B cell (primary cell): ENCODE results near the gene C1orf174.

Experiments
- EZH2 ChIP-seq: IDR thresholded peaks from 2 replicates; pipeline ENCODE4 v1.6.1; 2012; ENCODE audit warnings: borderline replicate concordance, low read depth, mild to moderate bottlenecking, moderate library complexity, low read length; ENCODE audit not compliant: insufficient read depth, poor library complexity, severe bottlenecking
- TF ChIP-seq, protein P1 (sequence below): fragments of 200-600 bp; IDR thresholded peaks from one replicate; pipeline ENCODE4 v1.8.0; 2022; ENCODE audit warnings: antibody characterized with exemption, mild to moderate bottlenecking

DNA sequence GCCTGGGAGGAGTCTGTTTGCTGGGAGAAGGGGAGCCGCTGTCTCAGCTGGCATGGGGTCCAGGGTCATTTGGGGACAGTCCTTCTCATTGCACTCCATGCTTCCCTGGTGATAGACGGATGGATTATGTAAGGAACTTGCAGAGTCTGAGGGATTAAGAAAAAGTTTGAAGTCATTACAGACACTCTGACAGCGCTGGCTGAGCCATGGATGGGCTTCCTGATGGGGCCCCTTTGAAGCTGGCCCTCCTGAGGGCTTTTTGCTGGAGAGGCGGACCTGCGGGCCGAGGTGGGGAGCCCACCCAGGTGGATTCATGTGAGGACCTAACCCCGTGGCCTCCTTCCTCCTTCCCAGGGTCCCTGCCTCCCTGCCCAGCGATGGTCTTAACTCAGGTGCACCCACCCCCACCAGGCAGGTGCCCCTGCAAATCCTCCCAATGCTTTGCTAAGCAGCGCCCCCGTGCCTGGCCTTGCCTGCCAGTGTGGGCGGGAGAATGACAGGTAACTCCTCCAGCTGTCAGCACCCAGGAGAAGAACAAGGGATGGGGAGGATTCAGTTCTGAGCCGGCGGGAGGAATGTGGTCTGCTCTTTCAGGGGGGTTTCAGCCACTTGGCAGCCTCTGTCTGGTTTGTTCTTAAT is 24.2 kb upstream of the C1orf174 start:
- TF ChIP-seq, protein P1, sequence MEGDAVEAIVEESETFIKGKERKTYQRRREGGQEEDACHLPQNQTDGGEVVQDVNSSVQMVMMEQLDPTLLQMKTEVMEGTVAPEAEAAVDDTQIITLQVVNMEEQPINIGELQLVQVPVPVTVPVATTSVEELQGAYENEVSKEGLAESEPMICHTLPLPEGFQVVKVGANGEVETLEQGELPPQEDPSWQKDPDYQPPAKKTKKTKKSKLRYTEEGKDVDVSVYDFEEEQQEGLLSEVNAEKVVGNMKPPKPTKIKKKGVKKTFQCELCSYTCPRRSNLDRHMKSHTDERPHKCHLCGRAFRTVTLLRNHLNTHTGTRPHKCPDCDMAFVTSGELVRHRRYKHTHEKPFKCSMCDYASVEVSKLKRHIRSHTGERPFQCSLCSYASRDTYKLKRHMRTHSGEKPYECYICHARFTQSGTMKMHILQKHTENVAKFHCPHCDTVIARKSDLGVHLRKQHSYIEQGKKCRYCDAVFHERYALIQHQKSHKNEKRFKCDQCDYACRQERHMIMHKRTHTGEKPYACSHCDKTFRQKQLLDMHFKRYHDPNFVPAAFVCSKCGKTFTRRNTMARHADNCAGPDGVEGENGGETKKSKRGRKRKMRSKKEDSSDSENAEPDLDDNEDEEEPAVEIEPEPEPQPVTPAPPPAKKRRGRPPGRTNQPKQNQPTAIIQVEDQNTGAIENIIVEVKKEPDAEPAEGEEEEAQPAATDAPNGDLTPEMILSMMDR, result no peak
- TF ChIP-seq EZH2, result no peak
